Non-pigmented ciliary epithelial cell (primary cell): ENCODE measurements around the gene WDR91.
"Not testable (repeated sequence)": the region's sequence is repeated elsewhere in the genome, so short reads cannot be mapped to it uniquely, and the experiment has no call there.

Experiments
- DNase-seq: peaks from one replicate; pipeline ENCODE4 v3.0.0-alpha.2; 2010; ENCODE audit warnings: low read depth

The WDR91 gene

DNA sequence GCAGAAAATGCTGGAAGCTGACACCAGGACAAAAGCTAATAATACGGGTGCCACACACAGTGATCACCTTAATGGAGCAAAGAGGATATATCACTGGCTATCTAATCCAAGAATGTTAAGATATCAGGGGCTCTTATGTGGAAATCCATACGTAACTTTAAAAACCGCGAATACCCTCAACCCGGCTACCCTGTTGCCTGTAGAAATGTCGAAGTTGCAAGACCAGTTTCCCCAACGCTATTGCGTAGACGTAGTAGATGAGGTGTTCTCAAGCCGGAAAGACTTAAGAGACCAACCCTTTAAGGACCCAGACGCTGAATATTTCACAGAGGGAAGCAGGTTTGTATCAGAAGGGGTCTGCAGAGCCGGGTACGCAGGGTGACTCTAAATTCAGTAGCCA lies 33.0 kb downstream of the WDR91 start:
- no peak for DNase-seq

DNA sequence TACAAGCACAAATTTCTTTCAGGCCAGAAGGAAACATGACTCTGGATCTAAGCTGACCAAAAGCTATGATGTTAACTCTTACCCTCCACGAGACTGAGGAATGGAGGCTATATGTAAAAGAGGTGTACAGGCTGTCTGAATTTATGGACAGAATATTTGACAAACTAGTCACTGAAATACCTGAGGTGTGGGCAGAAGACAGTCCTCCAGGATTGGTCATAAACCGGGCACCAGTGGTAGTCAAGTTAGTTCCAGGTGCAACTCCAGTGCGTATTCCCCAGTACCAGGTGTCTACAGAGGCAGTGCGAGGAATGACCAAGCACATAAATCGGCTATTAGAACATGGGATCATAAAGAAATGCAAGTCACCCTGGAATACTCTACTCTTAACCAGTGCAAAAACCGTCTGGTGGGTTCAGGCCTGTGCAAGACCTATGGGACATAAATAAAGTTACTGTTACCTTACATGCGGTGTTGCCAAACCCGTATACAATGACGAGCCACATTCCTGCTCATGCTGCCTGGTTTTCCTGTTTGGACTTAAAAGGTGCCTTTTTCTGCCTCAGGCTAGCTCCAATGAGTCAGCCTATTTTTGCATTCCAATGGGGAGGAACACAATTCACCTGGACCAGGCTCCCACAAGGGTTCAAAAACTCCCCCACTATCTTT lies 34.2 kb downstream of the WDR91 start:
- DNase-seq: no peak

- no peak for DNase-seq
Observed at GRCh38 chr7:135175931-135176330, 35.4 kb downstream of the WDR91 start.

GRCh38 chr7:135174941-135175340 lies 36.4 kb downstream of the WDR91 start:
- DNase-seq: no peak

DNA sequence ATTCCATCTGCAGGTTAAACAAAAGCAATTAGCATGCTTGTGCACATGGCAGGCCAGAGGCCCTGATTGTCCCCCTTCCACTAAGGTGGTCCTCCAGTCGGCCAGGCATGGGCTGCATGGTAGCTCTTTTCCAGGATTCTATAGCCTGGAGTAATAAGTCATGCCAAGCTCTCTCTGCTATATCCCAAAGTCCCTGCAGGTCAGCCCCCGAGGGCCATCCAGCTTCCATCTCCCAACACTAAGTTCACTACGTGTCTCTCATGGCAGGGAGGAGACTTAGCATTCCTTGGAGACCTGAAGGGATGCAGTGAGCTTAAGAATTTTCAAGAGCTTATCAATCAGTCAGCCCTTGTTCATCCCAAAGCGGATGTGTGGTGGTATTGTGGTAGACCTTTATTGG lies 37.4 kb downstream of the WDR91 start:
- DNase-seq: not testable (repeated sequence)

DNA sequence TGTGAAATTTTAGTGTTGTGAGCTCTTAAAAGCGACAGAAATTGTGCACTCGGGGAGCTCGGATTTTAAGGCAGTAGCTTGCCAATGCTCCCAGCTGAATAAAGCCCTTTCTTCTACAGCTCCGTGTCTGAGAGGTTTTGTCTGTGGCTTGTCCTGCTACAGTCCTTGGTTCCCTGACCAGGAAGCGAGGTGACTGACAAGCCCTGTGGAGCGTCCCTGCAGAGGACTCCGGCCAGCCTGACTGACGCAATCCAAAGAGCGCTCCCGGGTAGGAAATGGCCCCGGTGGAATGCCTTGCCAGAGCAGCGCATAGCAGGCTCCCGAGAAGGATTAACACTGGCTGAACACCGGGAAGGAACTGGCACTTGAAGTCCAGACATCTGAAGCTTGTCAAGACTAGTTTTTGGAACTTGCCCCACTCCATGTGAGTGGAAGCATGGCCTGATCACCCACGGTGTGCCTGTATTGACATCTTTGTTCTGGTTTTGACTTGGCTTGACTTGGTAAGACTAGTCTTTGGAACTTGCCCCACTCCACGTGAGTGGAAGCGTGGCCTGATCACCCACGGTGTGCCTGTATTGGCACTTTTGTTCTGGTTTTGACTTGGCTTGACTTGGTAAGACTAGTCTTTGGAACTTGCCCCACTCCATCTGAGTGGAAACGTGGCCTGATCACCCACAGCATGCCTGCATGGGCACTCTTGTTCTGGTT lies 39.6 kb downstream of the WDR91 start:
- not testable (repeated sequence) for DNase-seq

GRCh38 chr7:135170998-135171481 lies 40.3 kb downstream of the WDR91 start:
- DNase-seq: not testable (repeated sequence)

- DNase-seq: peak; percentile 52
Observed at GRCh38 chr7:135170274-135170997, 40.9 kb downstream of the WDR91 start, which contains the start of gene CYREN. CYREN (minus strand) TSS chr7:135170707; CDS start chr7:135168922, 1,785 bp downstream.

DNA sequence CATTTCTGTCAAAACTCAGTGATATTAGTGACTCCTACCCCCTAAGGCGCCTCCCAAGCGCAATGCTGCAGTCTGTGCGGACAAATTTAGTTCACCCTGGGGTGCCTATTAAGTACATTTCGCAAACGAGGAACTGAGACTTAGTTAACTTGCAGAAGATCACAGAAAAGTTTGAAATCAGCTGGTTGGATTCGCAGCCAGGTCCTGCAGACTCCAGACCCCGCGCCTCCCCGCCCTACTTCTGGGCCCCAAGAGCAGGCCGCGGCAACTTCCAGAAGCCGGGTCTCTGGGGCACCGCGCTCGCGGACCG lies 41.4 kb downstream of the WDR91 start:
- no peak for DNase-seq

- DNase-seq: no peak
Observed at GRCh38 chr7:135169141-135169963, 42.0 kb downstream of the WDR91 start.

DNA sequence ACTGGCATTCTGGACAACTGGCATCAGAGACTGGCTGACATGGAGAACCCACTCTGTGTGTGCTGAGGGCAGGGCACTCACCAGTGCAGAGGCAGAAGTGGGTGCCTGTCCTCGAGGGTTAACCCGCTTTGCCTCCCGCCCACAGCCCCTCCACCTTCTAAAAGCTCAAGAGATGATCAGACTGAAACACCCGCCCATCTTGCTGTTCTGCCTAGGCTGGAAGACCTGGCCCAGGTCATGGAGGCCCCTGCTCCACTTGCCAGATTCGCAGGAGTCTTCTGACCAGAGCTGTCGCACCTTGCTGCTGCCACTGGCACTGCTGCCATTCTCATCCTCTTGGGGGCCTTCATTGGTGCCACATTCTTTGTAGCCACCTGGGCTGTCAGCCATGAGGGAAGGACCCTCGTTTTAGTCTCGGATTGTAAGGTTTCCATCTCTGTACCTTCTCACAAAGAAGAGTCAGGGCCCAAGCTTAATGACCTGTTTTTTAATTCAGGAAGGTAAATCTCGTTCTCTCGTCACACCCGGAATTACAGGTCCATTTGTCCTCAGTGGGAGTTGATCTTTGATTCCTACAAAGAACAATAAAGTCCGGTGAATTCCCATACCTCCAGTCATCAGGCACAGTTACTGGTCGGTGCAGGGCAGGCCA lies 42.7 kb downstream of the WDR91 start:
- no peak for DNase-seq

DNA sequence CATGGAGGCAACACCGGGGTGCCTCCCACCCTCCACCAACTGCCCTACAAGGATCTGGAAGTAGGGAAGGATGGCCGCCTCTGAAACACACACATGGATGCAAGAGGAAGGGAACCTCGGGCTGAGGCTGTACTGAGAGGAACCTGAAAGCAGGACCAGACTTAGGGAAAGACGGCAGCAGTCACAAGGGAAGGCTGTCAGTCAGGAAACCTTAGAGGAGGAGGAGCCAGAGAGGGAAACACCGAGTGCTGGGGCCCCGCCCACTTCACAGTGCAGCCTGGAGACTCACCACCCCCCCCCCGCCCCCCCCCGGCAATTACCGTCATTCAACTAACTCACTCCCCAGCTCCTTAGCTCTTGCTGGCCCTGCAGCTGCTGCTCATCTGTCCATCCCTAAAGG lies 43.3 kb downstream of the WDR91 start:
- no peak for DNase-seq

DNA sequence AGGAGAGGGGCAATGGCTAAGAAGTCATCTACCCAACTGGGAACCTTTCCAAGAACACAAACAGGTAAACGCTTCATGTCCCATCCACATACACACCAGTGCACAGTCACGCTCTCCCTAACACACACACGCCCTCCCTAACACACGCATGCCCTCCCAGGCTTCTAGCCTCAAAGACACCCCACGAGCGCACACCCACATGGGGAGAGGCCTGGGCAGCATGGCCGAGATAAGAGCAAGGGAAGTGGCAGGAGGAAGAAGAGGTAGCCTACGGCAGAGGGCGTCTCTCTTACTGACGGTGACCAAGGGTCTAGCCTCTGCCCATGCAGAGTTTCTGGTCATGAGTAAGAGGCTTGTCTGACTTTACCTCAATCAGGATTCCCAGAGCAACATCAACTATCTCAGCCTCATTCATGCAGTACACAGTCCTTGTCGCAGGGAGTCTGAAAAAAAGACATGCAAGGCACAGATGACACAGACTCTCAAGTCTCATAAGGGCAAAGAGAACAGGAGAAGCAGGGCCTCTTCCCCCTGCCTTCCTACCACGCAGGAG lies 43.9 kb downstream of the WDR91 start:
- no peak for DNase-seq

- no peak for DNase-seq
Observed at GRCh38 chr7:135166338-135166990, 44.9 kb downstream of the WDR91 start.

DNA sequence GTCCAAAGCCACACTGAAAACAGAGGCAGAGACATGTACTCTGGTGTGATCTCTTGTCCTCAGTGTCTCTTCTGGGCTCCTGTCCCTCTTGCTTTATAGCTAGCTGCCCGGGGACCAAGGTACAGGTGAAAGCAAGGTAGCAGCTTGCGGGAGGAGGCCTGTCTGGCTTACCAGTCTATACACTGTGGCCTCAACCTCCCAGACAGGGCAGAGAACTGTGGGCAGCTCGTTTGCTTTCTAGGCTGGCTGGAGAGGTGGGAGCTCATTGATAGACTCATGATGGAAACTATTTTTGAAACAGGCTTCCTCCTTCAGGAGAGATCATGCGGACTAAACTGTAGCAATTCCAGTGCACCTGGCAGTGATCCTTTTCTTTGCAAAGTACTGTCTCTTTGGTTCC lies 45.5 kb downstream of the WDR91 start:
- DNase-seq: no peak

DNA sequence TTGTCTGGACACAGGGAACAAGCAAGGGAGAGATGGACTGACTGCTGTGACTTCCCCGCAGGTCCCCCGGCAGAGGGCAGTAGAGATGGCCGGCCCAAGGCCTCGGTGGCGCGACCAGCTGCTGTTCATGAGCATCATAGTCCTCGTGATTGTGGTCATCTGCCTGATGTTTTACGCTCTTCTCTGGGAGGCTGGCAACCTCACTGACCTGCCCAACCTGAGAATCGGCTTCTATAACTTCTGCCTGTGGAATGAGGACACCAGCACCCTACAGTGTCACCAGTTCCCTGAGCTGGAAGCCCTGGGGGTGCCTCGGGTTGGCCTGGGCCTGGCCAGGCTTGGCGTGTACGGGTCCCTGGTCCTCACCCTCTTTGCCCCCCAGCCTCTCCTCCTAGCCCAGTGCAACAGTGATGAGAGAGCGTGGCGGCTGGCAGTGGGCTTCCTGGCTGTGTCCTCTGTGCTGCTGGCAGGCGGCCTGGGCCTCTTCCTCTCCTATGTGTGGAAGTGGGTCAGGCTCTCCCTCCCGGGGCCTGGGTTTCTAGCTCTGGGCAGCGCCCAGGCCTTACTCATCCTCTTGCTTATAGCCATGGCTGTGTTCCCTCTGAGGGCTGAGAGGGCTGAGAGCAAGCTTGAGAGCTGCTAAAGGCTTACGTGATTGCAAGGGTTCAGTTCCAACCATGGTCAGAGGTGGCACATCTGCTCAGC lies 46.8 kb downstream of the WDR91 start:
- no peak for DNase-seq

- DNase-seq: no peak
Observed at GRCh38 chr7:135162382-135163001, 48.8 kb downstream of the WDR91 start.

DNA sequence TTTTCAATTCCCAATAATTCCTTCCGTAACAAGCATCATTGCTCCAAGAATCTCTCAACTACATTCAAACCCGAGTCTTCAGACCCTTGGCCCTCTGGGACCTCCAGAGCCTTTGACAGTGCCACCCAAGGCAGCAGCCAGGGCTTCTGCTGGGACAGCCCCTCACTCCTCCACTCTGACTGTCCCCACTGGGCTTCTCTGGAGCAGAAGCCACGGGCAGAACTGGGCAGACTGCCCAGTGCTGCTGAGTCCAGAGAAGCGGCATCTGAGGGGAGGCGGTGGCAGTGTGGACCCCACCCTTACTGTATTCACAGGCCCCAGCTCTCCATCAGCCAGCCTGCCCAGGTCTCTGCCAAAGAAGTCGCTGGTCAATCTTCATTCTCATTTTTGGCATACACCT lies 49.7 kb downstream of the WDR91 start:
- DNase-seq: no peak

- DNase-seq: no peak
Observed at GRCh38 chr7:135160858-135161653, 50.3 kb downstream of the WDR91 start.
